Measurements from ENCODE around the gene DEPDC5. TPM values are rescaled to one million over a fixed set of nuclear protein-coding genes. Genes with fewer than 3 reads are reported as not detected.

DEPDC5 gene
- total and polyA plus RNA-seq, 2 donors (not counting 1 experiment from before 2014, with no cell fraction given): 35.5 to 124 TPM

- Mint-ChIP-seq H3K27me3 (no peaks in the 10 kb centered on the region), H3K4me3 (no peak overlapping the region), H3K9me3 (ENCODE audit: insufficient read depth) (no peaks in the 10 kb centered on the region), H3K27ac (no peak overlapping the region), H3K4me1 (peaks cover 17% of the 10 kb centered on the region)
- no peak for ATAC-seq (ENCODE audit: low read depth)
- Histone ChIP-seq H3K4me1 (ENCODE audit: control insufficient read depth in 2 of 2, insufficient read depth in 2 of 2, low read length in 2 of 2) (peaks cover 12 to 14% of the 10 kb centered on the region in 2 donors), H4K20me1 (ENCODE audit: control insufficient read depth, insufficient read depth, low read length, poor library complexity, severe bottlenecking) (no peaks in the 10 kb centered on the region), H3K27me3 (replicated peaks in 1 of 4; ENCODE audit: control extremely low read depth in 1 of 4, control insufficient read depth in 3 of 4, insufficient read depth in 4 of 4, low read length in 3 of 4) (no peaks in the 10 kb centered on the region), H3K9ac (ENCODE audit: low read length) (no peak overlapping the region), H3K9me3 (ENCODE audit: control extremely low read depth in 1 of 3, control insufficient read depth in 2 of 3, insufficient read depth in 1 of 3, low read length in 2 of 3) (no peaks in the 10 kb centered on the region), H3K4me3 (ENCODE audit: control extremely low read depth in 1 of 5, extremely low read depth in 1 of 5, insufficient read depth in 1 of 5, low read depth in 2 of 5, low read length in 4 of 5) (no peak overlapping the region), H3K4me2 (replicated peaks; ENCODE audit: low read depth, low read length, poor library complexity, severe bottlenecking) (no peak overlapping the region), H2AFZ (ENCODE audit: insufficient read depth, low read depth, low read length, poor library complexity, severe bottlenecking) (no peak overlapping the region), H3K36me3 (replicated peaks in 1 of 2; ENCODE audit: control extremely low read depth in 1 of 2, control insufficient read depth in 1 of 2, extremely low read depth in 1 of 2, insufficient read depth in 2 of 2, low read length in 1 of 2) (peaks cover 3 to 4% of the 10 kb centered on the region in 2 experiments), H3K79me2 (ENCODE audit: control insufficient read depth, insufficient read depth, low read length) (no peaks in the 10 kb centered on the region), H3K27ac (ENCODE audit: low read length in 2 of 2) (no peak overlapping the region)
- POLR2A ChIA-PET: no interaction called here
- DNase-seq: no peak
- 97% methylated on average over 10 of the region's 10 CpGs for WGBS (ENCODE audit: insufficient coverage)
- TF ChIP-seq EZH2 (IDR thresholded peaks at IDR 0.05; ENCODE audit: borderline replicate concordance, insufficient read depth, low read depth, low read length, poor library complexity, severe bottlenecking) (no peak), CTCF (IDR thresholded peaks at IDR 0.05) (no peak)
- CTCF ChIA-PET: interaction anchor here (1.5 kb wide), 1 partner anchor 31 kb away, joined by 3 read pairs; no protein-coding TSS in a partner anchor
- intact Hi-C loops (cut with micrococcal nuclease): no loop called here
Observed at GRCh38 chr22:31915586-31915985, 161.8 kb downstream of the DEPDC5 start.

- H3K4me2 ChIP-seq (replicated peaks; ENCODE audit: low read depth, low read length, poor library complexity, severe bottlenecking): peak overlapping the region; percentile 67
- 21% methylated on average over 8 of the region's 17 CpGs for WGBS (ENCODE audit: insufficient coverage)
- H3K9ac ChIP-seq (ENCODE audit: low read length): peak overlapping the region; percentile 23
- H3K27me3 Mint-ChIP-seq: no peaks in the 10 kb centered on the region
- H3K27me3 ChIP-seq (replicated peaks in 1 of 4; ENCODE audit: control extremely low read depth in 1 of 4, control insufficient read depth in 3 of 4, insufficient read depth in 4 of 4, low read length in 3 of 4): no peaks in the 10 kb centered on the region
- POLR2A ChIA-PET: no interaction called here
- H3K79me2 ChIP-seq (ENCODE audit: control insufficient read depth, insufficient read depth, low read length): no peaks in the 10 kb centered on the region
- H3K9me3 ChIP-seq (ENCODE audit: control extremely low read depth in 1 of 3, control insufficient read depth in 2 of 3, insufficient read depth in 1 of 3, low read length in 2 of 3): no peaks in the 10 kb centered on the region
- CTCF ChIA-PET: interaction anchor here (1.0 to 1.2 kb wide), 2 partner anchors 47 to 53 kb away, joined by 3 to 4 read pairs; no protein-coding TSS in a partner anchor
- H3K27ac Mint-ChIP-seq: peak overlapping the region; percentile 10
- peaks cover 18% of the 10 kb centered on the region for H3K4me1 Mint-ChIP-seq
- H2AFZ ChIP-seq (ENCODE audit: insufficient read depth, low read depth, low read length, poor library complexity, severe bottlenecking): no peak overlapping the region
- ATAC-seq (ENCODE audit: low read depth): peak; percentile 77
- peak overlapping the region in 2 of 5 experiments; percentile 10 to 14 for H3K4me3 ChIP-seq (ENCODE audit: control extremely low read depth in 1 of 5, extremely low read depth in 1 of 5, insufficient read depth in 1 of 5, low read depth in 2 of 5, low read length in 4 of 5)
- H3K4me3 Mint-ChIP-seq: peak overlapping the region; percentile 18
- no peak overlapping the region for H3K27ac ChIP-seq (ENCODE audit: low read length in 2 of 2)
- intact Hi-C loops (cut with micrococcal nuclease): no loop called here
- TF ChIP-seq EZH2 (IDR thresholded peaks at IDR 0.05; ENCODE audit: borderline replicate concordance, insufficient read depth, low read depth, low read length, poor library complexity, severe bottlenecking) (no peak), CTCF (IDR thresholded peaks at IDR 0.05) (no peak)
- no peaks in the 10 kb centered on the region for H3K9me3 Mint-ChIP-seq (ENCODE audit: insufficient read depth)
- no peaks in the 10 kb centered on the region for H4K20me1 ChIP-seq (ENCODE audit: control insufficient read depth, insufficient read depth, low read length, poor library complexity, severe bottlenecking)
- H3K4me1 ChIP-seq (ENCODE audit: control insufficient read depth in 2 of 2, insufficient read depth in 2 of 2, low read length in 2 of 2): peaks cover 12 to 17% of the 10 kb centered on the region in 2 donors
- DNase-seq: peak; percentile 60
- H3K36me3 ChIP-seq (replicated peaks in 1 of 2; ENCODE audit: control extremely low read depth in 1 of 2, control insufficient read depth in 1 of 2, extremely low read depth in 1 of 2, insufficient read depth in 2 of 2, low read length in 1 of 2): peaks cover 0 to 1% of the 10 kb centered on the region in 2 experiments
Observed at GRCh38 chr22:31917227-31917921, 163.6 kb downstream of the DEPDC5 start.

Data from B cell (primary cell).